Activated naive CD8-positive, alpha-beta T cell treated with anti-CD3 and anti-CD28 coated beads, Interleukin-2, amount 10 ng/mL, durations not matched to agents 7 days and 5 days (primary cell): ENCODE results near the gene UBE2A. TPM values are rescaled to one million over a fixed set of nuclear protein-coding genes. Genes with fewer than 3 reads are reported as not detected.

ENCODE experiments used
- ATAC-seq: fragments of 150-1000 bp; cut with Tn5 transposase; one replicate; pipeline ENCODE4 v1.10.0; 2021; ENCODE audit warnings: low read depth, moderate library complexity
- POLR2A ChIA-PET: fragments of 350-600 bp; sonication (Branson Sonifier 250); formaldehyde crosslinking; loops from one replicate; lab custom pipeline; 2021; ENCODE audit warnings: antibody characterized with exemption; lab: Charles Lee
- DNase-seq: peaks from one replicate; pipeline ENCODE4 v3.0.0; 2021
- H3K27ac Mint-ChIP-seq: one replicate; pipeline ENCODE4 v1.8.0; 2022; ENCODE audit warnings: mild to moderate bottlenecking, mixed read lengths
- H3K27me3 Mint-ChIP-seq: one replicate; pipeline ENCODE4 v1.8.0; 2022; ENCODE audit warnings: mild to moderate bottlenecking, moderate library complexity, mixed read lengths
- H3K36me3 Mint-ChIP-seq: one replicate; pipeline ENCODE4 v1.8.0; 2021; ENCODE audit warnings: mild to moderate bottlenecking, mixed read lengths
- H3K4me1 Mint-ChIP-seq: one replicate; pipeline ENCODE4 v1.8.0; 2021; ENCODE audit warnings: mixed read lengths
- H3K4me3 Mint-ChIP-seq: one replicate; pipeline ENCODE4 v1.8.0; 2022; ENCODE audit warnings: mild to moderate bottlenecking, moderate library complexity, mixed read lengths
- H3K9me3 Mint-ChIP-seq: one replicate; pipeline ENCODE4 v1.8.0; 2021; ENCODE audit warnings: mixed read lengths
- total RNA-seq, 2 experiments: library from RNA; stranded (reverse); gene quantifications; one replicate each; pipeline ENCODE4 v1.2.3, GENCODE V29; 2021

UBE2A gene
- total RNA-seq, 2 experiments from 2014 or later: 72.5 to 73.5 TPM

DNA sequence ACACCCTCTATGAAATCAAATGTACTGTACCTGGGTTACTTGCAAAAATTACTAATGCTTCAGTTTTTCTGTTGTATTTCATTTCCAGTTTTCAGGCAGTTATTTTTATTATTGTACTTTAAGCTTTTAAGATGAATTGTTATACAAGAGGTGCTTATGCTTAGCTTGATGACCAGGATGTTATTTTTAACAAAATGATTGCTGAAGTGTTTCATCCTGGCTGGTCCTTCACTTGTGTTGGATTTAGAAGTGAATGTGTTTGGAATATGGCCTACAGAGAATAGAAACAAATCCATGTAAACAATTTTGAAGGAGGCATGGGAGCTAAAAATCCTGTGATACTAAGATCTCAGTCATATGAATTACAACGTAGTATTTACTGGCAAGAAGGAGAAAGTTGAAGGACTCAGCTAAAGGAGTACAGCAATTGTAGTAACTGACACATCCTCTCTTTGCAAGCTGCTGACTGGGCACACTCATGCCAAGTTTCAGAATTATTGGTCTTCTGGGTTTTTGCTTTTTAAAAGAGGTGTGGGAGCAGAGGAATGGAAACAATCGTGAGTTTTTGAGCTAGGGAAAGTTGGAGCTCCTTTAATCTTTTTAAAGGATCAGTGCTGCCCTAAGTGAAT, 9.2 kb downstream of the UBE2A start:
- H3K27me3 Mint-ChIP-seq: no peaks in the 10 kb centered on the region
- no peak overlapping the region for H3K4me3 Mint-ChIP-seq
- H3K27ac Mint-ChIP-seq: no peak overlapping the region
- ATAC-seq: no peak
- peaks cover 1% of the 10 kb centered on the region for H3K4me1 Mint-ChIP-seq
- H3K9me3 Mint-ChIP-seq: no peaks in the 10 kb centered on the region
- POLR2A ChIA-PET: interaction anchor here (1.4 kb wide), 1 partner anchor 9 kb away, joined by 6 read pairs; no protein-coding TSS in a partner anchor
- H3K36me3 Mint-ChIP-seq: no peaks in the 10 kb centered on the region
- DNase-seq: no peak

DNA sequence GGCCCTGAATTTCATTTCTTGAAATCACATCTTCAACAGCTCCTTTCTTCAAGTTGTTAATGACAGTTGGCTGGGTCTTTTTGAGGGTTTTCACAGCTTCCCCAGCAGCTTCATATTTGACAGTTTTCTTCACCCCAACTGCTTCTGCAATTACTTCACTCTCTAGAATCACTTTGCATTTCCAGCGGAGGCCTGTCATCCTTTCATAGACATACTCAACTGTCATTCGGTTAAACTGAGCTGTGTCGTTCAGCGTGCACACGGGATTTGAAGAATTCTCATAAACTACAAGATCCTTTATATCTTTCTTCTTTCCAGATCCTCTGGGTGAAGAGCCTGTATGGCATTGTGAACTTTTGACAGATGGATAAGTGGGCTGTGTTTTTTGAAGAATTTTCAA, 15.4 kb downstream of the UBE2A start:
- Mint-ChIP-seq H3K36me3 (peaks cover 4% of the 10 kb centered on the region), H3K4me3 (no peak overlapping the region), H3K9me3 (no peaks in the 10 kb centered on the region), H3K27ac (no peak overlapping the region), H3K4me1 (peaks cover 4% of the 10 kb centered on the region), H3K27me3 (no peaks in the 10 kb centered on the region)
- DNase-seq (no peak), ATAC-seq (no peak)
- POLR2A ChIA-PET: interaction anchor here (0.6 to 1.8 kb wide), 2 partner anchors 15 to 960 kb away, joined by 3 to 4 read pairs; partner anchors contain the start of gene UBE2A

DNA sequence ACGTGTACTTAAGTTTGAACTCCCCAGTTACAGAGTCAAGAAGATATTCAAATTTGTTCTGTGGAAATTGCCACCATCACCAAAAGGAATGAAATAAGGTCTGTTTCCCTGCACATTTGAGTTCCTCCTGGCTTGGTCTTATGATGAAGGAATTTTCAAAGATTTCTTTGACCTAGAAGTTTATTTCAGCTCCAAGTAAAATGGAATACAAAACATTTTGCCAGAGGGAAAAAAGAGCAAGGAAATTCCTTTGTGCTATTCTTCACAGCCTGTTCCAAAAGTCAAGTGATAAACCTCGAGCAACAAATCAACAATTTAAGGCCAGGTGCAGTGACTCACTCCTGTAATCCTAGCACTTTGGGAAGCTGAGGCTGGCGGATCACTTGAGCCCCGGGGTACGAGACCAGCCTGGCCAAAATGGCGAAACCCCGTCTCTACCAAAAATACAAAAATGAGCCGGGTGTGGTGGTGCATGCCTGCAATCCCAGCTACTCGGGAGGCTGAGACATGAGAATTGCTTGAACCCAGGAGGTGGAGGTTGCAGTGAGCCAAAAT, 28.4 kb downstream of the UBE2A start:
- POLR2A ChIA-PET: interaction anchor here (1.4 kb wide), 1 partner anchor 189 kb away, joined by 3 read pairs; the partner anchor contains the start of gene RPL39
- Mint-ChIP-seq H3K27ac (no peak overlapping the region), H3K4me1 (peaks cover 21% of the 10 kb centered on the region), H3K36me3 (no peaks in the 10 kb centered on the region), H3K9me3 (no peaks in the 10 kb centered on the region), H3K27me3 (no peaks in the 10 kb centered on the region), H3K4me3 (no peak overlapping the region)
- DNase-seq: no peak
- no peak for ATAC-seq

DNA sequence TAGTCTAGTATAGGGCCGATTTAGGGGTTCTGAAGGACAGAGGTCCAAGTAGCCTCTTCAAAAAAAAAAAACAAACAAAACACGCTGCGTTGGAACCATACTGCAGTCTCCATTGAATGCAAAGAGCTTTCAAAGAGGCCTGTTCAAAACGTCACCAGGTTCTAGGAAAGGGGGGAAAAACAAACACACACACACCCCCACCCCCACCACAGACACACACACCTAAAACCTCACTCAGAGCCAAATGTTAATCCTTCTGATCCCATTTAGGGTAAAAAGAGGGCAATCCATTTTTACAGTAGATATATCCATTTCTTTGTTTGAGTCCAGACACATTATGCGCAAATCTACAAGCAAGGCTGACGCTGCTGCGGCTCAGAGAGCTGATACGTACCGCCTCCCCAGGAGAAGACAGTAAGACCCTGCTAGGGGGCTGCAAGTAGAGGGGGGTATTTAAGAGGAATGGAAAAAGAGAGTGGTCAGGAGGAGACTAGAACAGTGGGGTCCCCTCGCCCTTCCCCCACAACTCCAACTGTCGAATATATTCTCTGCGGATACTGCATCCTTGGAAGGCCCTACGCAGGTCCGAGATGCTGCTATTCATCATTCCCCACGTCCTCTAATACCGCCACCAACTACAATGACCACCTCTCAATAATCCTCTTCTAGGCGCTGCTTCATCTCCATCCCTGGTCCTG, 30.6 kb downstream of the UBE2A start:
- Mint-ChIP-seq H3K27ac (peak overlapping the region; percentile 94), H3K4me3 (peak overlapping the region; percentile 99), H3K4me1 (peaks cover 21% of the 10 kb centered on the region), H3K36me3 (no peaks in the 10 kb centered on the region), H3K9me3 (no peaks in the 10 kb centered on the region), H3K27me3 (no peaks in the 10 kb centered on the region)
- ATAC-seq: no peak
- DNase-seq: no peak
- POLR2A ChIA-PET: interaction anchor here (1.0 to 2.9 kb wide), 8 partner anchors 15 to 186 kb away, joined by 3 to 19 read pairs (median 8); partner anchors contain the start of genes RPL39, SOWAHD and UBE2A

DNA sequence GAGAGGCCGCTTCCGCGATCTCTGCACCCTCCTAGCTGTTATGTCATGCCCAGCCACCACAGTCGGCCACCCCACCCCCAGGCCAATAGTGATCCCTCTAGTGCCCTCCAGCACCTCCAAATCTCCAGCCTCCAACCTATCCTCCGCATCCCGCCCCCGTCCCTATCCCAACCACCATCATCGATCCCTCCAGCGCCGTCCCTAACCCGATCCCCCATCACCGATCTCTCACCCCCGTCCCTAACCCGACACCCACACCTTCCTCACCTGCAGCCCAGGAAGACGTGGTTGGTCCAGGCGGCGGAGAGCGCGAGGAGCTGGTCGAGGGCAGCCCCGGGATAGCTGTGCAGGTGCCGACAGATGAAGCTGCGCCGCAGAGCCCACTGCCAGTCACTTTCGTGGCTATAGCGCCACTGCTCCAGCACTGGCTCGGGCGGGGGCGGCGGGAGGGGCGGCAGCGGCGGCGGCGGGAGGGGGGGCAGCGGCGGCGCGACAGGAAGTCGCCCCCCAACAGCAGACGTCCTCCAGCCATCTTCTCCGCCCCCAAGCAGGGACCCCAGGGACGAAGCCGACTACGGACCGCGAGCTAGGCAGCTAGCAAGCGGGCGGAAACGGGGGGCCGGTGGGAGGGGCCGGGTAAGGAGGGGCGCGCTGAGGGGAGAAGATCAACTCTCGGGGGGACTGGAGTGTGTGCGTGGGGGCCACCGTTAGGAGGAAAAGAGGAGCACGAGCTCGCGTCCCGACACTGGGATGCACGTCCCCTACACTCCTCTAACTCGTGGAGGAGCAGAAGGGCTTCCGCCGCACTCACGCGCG, 31.3 kb downstream of the UBE2A start:
- peaks cover under 1% of the 10 kb centered on the region for H3K27me3 Mint-ChIP-seq
- peak; percentile 57 for ATAC-seq
- peak overlapping the region; percentile 95 for H3K27ac Mint-ChIP-seq
- peak overlapping the region; percentile 99 for H3K4me3 Mint-ChIP-seq
- POLR2A ChIA-PET: interaction anchor here (0.6 to 2.9 kb wide), 19 partner anchors 8 to 186 kb away, joined by 3 to 19 read pairs (median 4); partner anchors contain the start of genes RPL39, SEPTIN6, SLC25A5 and SOWAHD
- H3K4me1 Mint-ChIP-seq: peaks cover 21% of the 10 kb centered on the region
- H3K9me3 Mint-ChIP-seq: no peaks in the 10 kb centered on the region
- H3K36me3 Mint-ChIP-seq: no peaks in the 10 kb centered on the region
- peak; percentile 58 for DNase-seq

DNA sequence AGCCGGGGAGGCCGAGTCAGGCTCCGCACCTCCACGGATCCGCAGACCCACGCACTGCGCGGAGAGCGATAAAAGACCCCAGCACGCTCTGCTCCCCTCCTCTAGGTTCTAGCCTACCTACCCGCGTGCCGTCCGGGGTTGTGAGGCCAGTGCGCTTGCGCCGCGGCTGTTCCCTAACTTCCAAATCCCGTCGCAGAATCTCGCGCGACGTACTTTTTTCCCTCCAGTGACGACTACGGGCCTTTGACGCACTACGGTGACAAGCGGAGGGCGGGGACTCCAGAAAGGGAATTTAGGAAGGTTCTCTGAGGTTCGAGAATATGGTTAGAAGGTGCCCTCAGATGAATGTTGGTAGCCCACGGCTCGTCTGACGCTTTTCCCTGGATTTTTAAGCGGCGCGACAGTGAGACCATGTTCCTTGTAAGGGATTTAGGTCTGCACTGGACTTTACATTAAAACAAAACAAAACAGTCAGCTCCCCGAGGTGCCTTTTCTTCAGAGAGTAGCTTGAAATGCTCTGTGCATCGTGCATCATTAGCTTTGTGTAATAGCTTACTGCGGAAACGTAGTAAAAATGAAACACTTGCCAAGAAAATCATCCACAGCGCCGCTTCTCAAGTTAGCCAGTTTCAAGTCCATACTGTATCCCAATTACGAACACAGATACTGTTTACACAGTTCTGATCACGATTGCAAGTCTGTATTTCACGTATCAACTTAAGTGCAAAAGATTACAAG, 32.1 kb downstream of the UBE2A start, which contains the start of gene NKRF:
TSS of gene NKRF (minus strand) at position 145 of the 738 bp plus-strand sequence.
- peak within 1 kb of the TSS; percentile 95 for H3K27ac Mint-ChIP-seq
- POLR2A ChIA-PET: interaction anchor here (0.6 to 2.9 kb wide), 16 partner anchors 7 to 185 kb away, joined by 3 to 19 read pairs (median 4); partner anchors contain the start of genes RPL39, SEPTIN6, SLC25A5 and SOWAHD
- ATAC-seq: peak; percentile 77
- peaks cover 21% of the 10 kb centered on the region for H3K4me1 Mint-ChIP-seq
- H3K27me3 Mint-ChIP-seq: peaks cover 2% of the 10 kb centered on the region
- H3K9me3 Mint-ChIP-seq: no peaks in the 10 kb centered on the region
- H3K4me3 Mint-ChIP-seq: peak within 1 kb of the TSS; percentile 99
- peak; percentile 88 for DNase-seq
- H3K36me3 Mint-ChIP-seq: no peaks in the 10 kb centered on the region

DNA sequence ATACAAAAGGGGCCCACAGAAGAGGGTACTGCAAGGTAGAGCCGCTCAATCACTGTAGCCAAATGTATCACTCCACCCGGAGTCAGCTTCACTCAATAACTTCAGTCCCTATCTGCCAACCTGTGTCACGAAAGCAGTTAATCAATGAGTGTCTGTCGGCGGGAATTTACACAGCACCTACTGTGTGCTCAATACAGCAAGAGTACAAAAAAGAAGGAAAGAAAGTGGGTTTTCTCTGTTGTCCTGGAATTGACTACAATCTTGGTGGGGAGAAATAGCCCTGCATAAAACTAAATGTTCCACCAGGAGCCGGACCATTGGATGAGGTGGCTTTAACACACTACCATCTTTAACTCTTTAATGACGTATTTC, 32.6 kb downstream of the UBE2A start:
- H3K4me1 Mint-ChIP-seq: peaks cover 20% of the 10 kb centered on the region
- H3K36me3 Mint-ChIP-seq: no peaks in the 10 kb centered on the region
- H3K27me3 Mint-ChIP-seq: peaks cover 2% of the 10 kb centered on the region
- ATAC-seq (no peak), DNase-seq (no peak)
- peak overlapping the region; percentile 91 for H3K4me3 Mint-ChIP-seq
- POLR2A ChIA-PET: interaction anchor here (1.3 to 2.9 kb wide), 7 partner anchors 33 to 151 kb away, joined by 3 to 19 read pairs (median 6); partner anchors contain the start of genes SLC25A5, SOWAHD and UBE2A
- H3K27ac Mint-ChIP-seq: peak overlapping the region; percentile 95
- no peaks in the 10 kb centered on the region for H3K9me3 Mint-ChIP-seq

DNA sequence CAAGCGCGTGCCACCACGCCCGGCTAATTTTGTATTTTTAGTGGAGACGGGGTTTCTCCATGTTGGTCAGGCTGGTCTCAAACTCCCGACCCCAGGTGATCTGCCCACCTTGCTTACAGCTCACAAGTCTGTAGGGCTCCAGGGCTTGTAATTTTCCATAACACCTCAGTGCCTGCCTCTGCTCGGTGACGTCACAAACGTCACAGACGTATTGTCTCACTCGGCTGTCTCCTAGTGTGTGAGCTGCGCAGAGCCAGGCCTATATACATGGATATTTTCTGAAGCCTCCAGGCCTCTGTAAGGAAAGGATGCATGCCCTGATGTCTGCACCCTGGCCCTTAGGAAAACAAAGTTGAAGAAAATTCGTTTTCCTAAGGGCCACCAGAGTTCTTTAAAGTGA, 40.4 kb downstream of the UBE2A start:
- no peak overlapping the region for H3K27ac Mint-ChIP-seq
- H3K27me3 Mint-ChIP-seq: peaks cover 2% of the 10 kb centered on the region
- H3K36me3 Mint-ChIP-seq: peaks cover 3% of the 10 kb centered on the region
- ATAC-seq (no peak), DNase-seq (no peak)
- no peak overlapping the region for H3K4me3 Mint-ChIP-seq
- POLR2A ChIA-PET: interaction anchor here (0.6 kb wide), 1 partner anchor 255 kb away, joined by 5 read pairs; no protein-coding TSS in a partner anchor
- no peaks in the 10 kb centered on the region for H3K4me1 Mint-ChIP-seq
- no peaks in the 10 kb centered on the region for H3K9me3 Mint-ChIP-seq

DNA sequence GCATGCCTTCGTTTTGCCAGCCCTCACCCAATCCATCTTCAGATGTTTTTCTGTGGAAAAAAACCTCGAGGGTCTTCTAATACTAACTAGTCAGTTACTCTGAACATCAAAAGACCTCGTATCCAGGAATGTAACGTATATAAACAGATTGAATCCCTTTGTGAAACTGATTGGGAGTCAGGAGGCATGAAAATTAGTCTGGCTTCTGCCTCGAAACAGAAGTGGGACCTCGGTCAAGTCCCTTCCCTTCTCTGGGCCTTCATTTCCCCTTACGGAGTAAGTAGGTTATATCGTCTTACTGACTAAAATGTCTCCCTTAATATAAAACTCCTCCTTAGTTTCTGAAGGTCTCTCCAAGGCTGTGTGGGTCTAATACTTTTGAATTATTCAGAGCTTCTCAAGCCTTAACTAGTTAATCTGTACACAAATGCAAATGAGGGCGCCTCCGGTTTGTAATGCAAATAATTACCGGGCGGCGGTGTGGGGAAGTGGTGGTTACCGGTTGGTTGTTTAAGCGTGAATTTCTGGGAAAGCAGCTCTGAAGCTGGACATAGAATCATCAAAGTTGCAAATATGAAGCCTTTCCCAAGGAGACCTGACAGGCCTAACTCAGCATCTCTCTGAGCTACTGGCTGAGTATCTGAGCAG, 43.3 kb downstream of the UBE2A start:
- DNase-seq: no peak
- no peak for ATAC-seq
- peaks cover 6% of the 10 kb centered on the region for H3K36me3 Mint-ChIP-seq
- no peaks in the 10 kb centered on the region for H3K4me1 Mint-ChIP-seq
- H3K27me3 Mint-ChIP-seq: no peaks in the 10 kb centered on the region
- POLR2A ChIA-PET: interaction anchor here (0.7 to 1.3 kb wide), 2 partner anchors 12 to 16 kb away, joined by 3 to 4 read pairs; partner anchors contain the start of gene NKRF
- no peaks in the 10 kb centered on the region for H3K9me3 Mint-ChIP-seq
- H3K4me3 Mint-ChIP-seq: no peak overlapping the region
- H3K27ac Mint-ChIP-seq: no peak overlapping the region

DNA sequence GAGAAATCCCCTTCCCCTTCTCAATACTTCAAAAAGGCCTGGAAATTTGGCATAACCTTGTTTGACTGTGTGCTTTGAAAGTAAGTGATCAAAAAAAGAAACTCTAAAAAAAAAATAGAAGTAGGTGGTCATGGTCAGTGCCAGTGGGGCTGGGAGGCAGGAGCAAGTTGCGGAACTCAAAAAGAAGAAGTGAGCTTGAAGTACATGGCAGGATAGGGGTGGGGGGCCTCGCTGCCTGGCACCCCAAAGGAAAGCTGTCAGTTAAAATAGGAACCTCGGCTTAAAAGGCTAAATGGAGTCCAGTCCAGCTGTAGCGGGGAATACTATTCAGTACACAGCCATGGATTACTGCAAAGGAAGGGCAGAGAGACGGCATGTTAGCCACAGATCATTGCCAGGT, 44.1 kb downstream of the UBE2A start:
- DNase-seq (no peak), ATAC-seq (no peak)
- no peak overlapping the region for H3K4me3 Mint-ChIP-seq
- no peaks in the 10 kb centered on the region for H3K4me1 Mint-ChIP-seq
- no peaks in the 10 kb centered on the region for H3K9me3 Mint-ChIP-seq
- peak overlapping the region; percentile 16 for H3K27ac Mint-ChIP-seq
- no peaks in the 10 kb centered on the region for H3K27me3 Mint-ChIP-seq
- POLR2A ChIA-PET: no interaction called here
- peaks cover 6% of the 10 kb centered on the region for H3K36me3 Mint-ChIP-seq

DNA sequence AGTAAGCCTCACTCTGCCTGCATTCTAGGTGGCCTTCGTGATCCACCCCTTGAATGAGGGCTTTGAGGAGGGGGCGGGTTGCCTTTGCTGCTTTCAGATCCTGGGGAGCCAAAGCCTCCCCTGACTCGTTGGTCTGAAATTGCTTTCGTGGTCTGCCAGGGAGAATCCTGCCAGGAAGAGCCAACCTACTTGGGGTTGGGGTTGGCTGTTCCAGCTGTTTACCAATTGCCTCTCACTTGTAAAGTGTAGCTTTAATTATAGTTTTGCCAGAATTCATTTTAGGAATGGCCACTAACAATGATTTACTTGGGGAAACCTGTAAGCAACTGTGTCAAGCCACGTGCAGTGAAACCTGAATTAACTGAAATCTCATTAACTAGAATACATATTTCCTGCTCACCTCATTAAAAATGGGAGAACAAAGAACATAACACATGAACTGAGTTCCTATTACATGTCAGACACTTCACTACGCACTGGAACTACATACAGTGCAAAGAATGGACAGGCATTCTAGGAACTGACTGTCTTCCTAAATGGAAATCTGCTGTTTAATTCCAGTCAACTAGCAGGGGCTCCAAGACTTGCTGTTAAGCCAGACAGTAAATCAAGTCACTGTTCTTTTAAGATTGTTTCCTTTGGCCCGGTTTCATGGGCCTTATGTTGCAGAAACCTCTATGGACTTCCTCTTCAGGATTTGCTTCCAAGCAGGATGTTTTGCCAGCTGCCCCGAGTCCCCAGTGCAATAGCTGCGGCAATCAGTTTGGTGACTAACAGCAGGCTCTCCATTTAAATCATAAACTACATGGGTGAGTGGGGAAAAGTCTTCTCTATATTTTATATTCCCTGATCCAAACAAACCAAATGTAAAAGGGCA, 48.2 kb downstream of the UBE2A start:
- ATAC-seq (no peak), DNase-seq (no peak)
- H3K4me1 Mint-ChIP-seq: no peaks in the 10 kb centered on the region
- H3K9me3 Mint-ChIP-seq: no peaks in the 10 kb centered on the region
- H3K27ac Mint-ChIP-seq: no peak overlapping the region
- H3K36me3 Mint-ChIP-seq: peaks cover 8% of the 10 kb centered on the region
- H3K4me3 Mint-ChIP-seq: no peak overlapping the region
- POLR2A ChIA-PET: no interaction called here
- no peaks in the 10 kb centered on the region for H3K27me3 Mint-ChIP-seq
